HepG2 (cell line): ENCODE measurements around the gene HK2. TPM values are rescaled to one million over a fixed set of nuclear protein-coding genes. Genes with fewer than 3 reads are reported as not detected.

Source experiments
- AGO2 ChIP-seq: fragments of 200-400 bp; formaldehyde crosslinking; optimal IDR thresholded peaks from 2 replicates; pipeline ENCODE3; 2017; ENCODE audit warnings: mild to moderate bottlenecking, low read depth, low read length, moderate library complexity
- FOXC1 ChIP-seq: sonication (generic); formaldehyde crosslinking; IDR thresholded peaks from 2 replicates; pipeline ENCODE4 v1.8.0; 2022; ENCODE audit warnings: mild to moderate bottlenecking, missing genetic modification reagents, borderline replicate concordance
- FOXO1 ChIP-seq: sonication (generic); formaldehyde crosslinking; IDR thresholded peaks from 2 replicates; pipeline ENCODE4 v1.4.0; 2020; ENCODE audit warnings: missing genetic modification reagents
- GABPA ChIP-seq, 2 experiments: IDR thresholded peaks; 2 replicates each; pipeline ENCODE4 v1.6.1; 2011 to 2016; ENCODE audit warnings: low read depth in 2 of 2, low read length in 1 of 2, missing biosample characterization in 1 of 2, missing genetic modification characterization in 1 of 2
- HNF4G ChIP-seq, 2 experiments: sonication (generic) in 1 of 2; formaldehyde crosslinking in 1 of 2; IDR thresholded peaks; 2 replicates each; pipeline versions ENCODE4 v1.4.0 to v1.6.1; 2011 to 2020; ENCODE audit warnings: borderline replicate concordance in 2 of 2, low read depth in 2 of 2, mild to moderate bottlenecking in 2 of 2, low read length in 1 of 2, missing genetic modification reagents in 1 of 2, moderate library complexity in 1 of 2
- KAT7 ChIP-seq: IDR thresholded peaks from 2 replicates; pipeline ENCODE4 v1.6.1; 2018; ENCODE audit warnings: borderline replicate concordance, missing compliant biosample characterization
- NFKBIZ ChIP-seq: IDR thresholded peaks from 2 replicates; pipeline ENCODE4 v1.6.1; 2018; ENCODE audit warnings: missing genetic modification reagents, missing compliant biosample characterization
- PAXIP1 ChIP-seq: sonication (generic); formaldehyde crosslinking; conservative IDR thresholded peaks from 2 replicates; pipeline ENCODE4 v1.4.0; 2020; ENCODE audit warnings: mild to moderate bottlenecking, missing genetic modification reagents, moderate library complexity
- POGZ ChIP-seq: sonication (generic); formaldehyde crosslinking; IDR thresholded peaks from 2 replicates; pipeline ENCODE4 v1.4.0; 2020; ENCODE audit warnings: mild to moderate bottlenecking, missing genetic modification reagents
- RXRA ChIP-seq: sonication (generic); formaldehyde crosslinking; IDR thresholded peaks from 2 replicates; pipeline ENCODE4 v1.5.1; 2020; ENCODE audit warnings: missing genetic modification reagents
- SOX6 ChIP-seq, 2 experiments: fragments of 450-650 bp in 1 of 2; sonication (generic) in 1 of 2; formaldehyde crosslinking in 1 of 2; IDR thresholded peaks; 2 replicates each; pipeline versions ENCODE4 v1.4.0 to v1.6.1; 2017 to 2020; ENCODE audit warnings: antibody characterized with exemption in 1 of 2, mild to moderate bottlenecking in 1 of 2, missing genetic modification reagents in 1 of 2
- SRY ChIP-seq: sonication (generic); formaldehyde crosslinking; IDR thresholded peaks from 2 replicates; pipeline ENCODE4 v1.8.0; 2022; ENCODE audit warnings: mild to moderate bottlenecking, missing genetic modification reagents
- TEAD3 ChIP-seq: optimal IDR thresholded peaks from 2 replicates; pipeline ENCODE3; 2016; ENCODE audit warnings: borderline replicate concordance
- ZFP1 ChIP-seq: IDR thresholded peaks from 2 replicates; pipeline ENCODE4 v1.6.1; 2016
- ZNF205 ChIP-seq: IDR thresholded peaks from 2 replicates; pipeline ENCODE4 v1.6.1; 2018; ENCODE audit warnings: missing biosample characterization, missing genetic modification reagents
- ZNF260 ChIP-seq: sonication (generic); formaldehyde crosslinking; IDR thresholded peaks from 2 replicates; pipeline ENCODE4 v1.4.0; 2020; ENCODE audit warnings: missing genetic modification reagents, low read depth, mild to moderate bottlenecking, borderline replicate concordance
- ZNF687 ChIP-seq: sonication (generic); formaldehyde crosslinking; IDR thresholded peaks from 2 replicates; pipeline ENCODE4 v1.5.1; 2020; ENCODE audit warnings: mild to moderate bottlenecking, missing genetic modification reagents, moderate library complexity
- ZNF800 ChIP-seq: sonication (generic); formaldehyde crosslinking; IDR thresholded peaks from 2 replicates; pipeline ENCODE4 v1.4.0; 2020; ENCODE audit warnings: missing genetic modification reagents
- ZSCAN9 ChIP-seq: IDR thresholded peaks from 2 replicates; pipeline ENCODE4 v1.6.1; 2016; ENCODE audit warnings: borderline replicate concordance
- polyA plus RNA-seq, 8 experiments: library from polyadenylated mRNA; depleted of rRNA in 3 of 8; stranded (reverse) in 7 of 8; unstranded in 1 of 8; fragments of >200 nt; fragmentation: Illumina TruSeq in 4 of 8; extraction: Trizol in 4 of 8; gene quantifications; 2 replicates each; pipeline versions ENCODE4 v1.2.1 to v1.2.3, GENCODE V29; 2011 to 2016; ENCODE audit warnings: low read depth in 4 of 8, missing spikeins in 1 of 8, mixed read lengths in 1 of 8; ENCODE audit not compliant: insufficient read depth in 1 of 8
- total RNA-seq, 5 experiments: library from RNA; depleted of rRNA; stranded (reverse); fragments of >200 nt; fragmentation: Illumina TruSeq; extraction: Trizol; gene quantifications; 2 replicates each; pipeline ENCODE4 v1.2.3, GENCODE V29; 2016; ENCODE audit warnings: low read depth in 1 of 5

HK2 gene
- total and polyA plus RNA-seq, 2 of the 13 experiments (the other 11 are each of a cell fraction or from before 2014, with no cell fraction given) = 13.2 to 101 TPM

GRCh38 chr2:74816540-74817303 lies 17.2 kb upstream of the HK2 start (continued):
- TF ChIP-seq FOXO1 (CRISPR knock-in tag) (peak; percentile 56; the same call in 1 of the 2 replicates), TEAD3 (CRISPR knock-in tag) (peak; percentile 51), KAT7 (CRISPR knock-in tag) (peak; percentile 49; the same call in 1 of the 2 replicates), SRY (CRISPR knock-in tag) (0 out of 2 replicates have a peak, but pooled peaks have one; percentile 53), ZSCAN9 (CRISPR knock-in tag) (0 out of 2 replicates have a peak, but pooled peaks have one; percentile 69), ZNF205 (CRISPR knock-in tag) (peak; percentile 74; the same call in 1 of the 2 replicates), POGZ (CRISPR knock-in tag) (peak; percentile 68), ZNF687 (CRISPR knock-in tag) (peak; percentile 67), ZNF260 (CRISPR knock-in tag) (no peak), AGO2 (no peak), NFKBIZ (CRISPR knock-in tag) (0 out of 2 replicates have a peak, but pooled peaks have one; percentile 58), SOX6 (IDR thresholded peaks at IDR 0.05) (no peak), SOX6 (CRISPR knock-in tag; IDR thresholded peaks at IDR 0.05) (peak; percentile 97), ZNF800 (CRISPR knock-in tag) (no peak), HNF4G (IDR thresholded peaks at IDR 0.05; ENCODE audit: borderline replicate concordance, low read depth, low read length) (peak; percentile 51; the same call in 1 of the 2 replicates), HNF4G (CRISPR knock-in tag; IDR thresholded peaks at IDR 0.05; ENCODE audit: borderline replicate concordance, low read depth) (no peak; the same call in 1 of the 2 replicates), GABPA (IDR thresholded peaks at IDR 0.05; ENCODE audit: low read depth, low read length) (no peak), GABPA (CRISPR knock-in tag; IDR thresholded peaks at IDR 0.05; ENCODE audit: low read depth) (no peak), ZFP1 (CRISPR knock-in tag) (peak; percentile 57; the same call in 1 of the 2 replicates), RXRA (peak; percentile 63; the same call in 1 of the 2 replicates), PAXIP1 (CRISPR knock-in tag) (peak; percentile 89), FOXC1 (no peak)
